ENCODE data around the gene MRTFB. TPM values are rescaled to one million over a fixed set of nuclear protein-coding genes. Genes with fewer than 3 reads are reported as not detected.

The MRTFB gene
- total RNA-seq, 1 donor from 2014 or later = 77.5 TPM

DNA sequence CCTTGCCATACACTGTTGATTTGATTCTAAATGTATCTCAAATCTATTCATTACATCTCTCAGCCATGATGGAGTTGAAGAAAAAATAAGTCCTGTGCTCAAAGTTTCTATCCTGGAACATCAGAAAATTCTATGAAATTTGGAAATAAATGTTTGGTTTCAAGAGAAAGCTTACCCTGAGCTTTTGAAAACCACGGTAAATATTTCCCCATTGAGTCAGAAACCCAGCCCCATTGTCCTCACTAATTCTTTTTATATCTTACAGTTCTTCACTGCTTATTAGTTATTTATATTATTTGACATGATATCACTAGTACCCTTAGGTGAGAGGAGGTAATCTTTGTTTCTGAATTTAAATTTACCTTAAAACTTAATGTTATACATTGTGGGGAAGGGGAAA, 128.5 kb downstream of the MRTFB start:
- no peak overlapping the region for H3K4me3 Mint-ChIP-seq
- H3K4me1 Mint-ChIP-seq = peaks cover 24% of the 10 kb centered on the region
- H3K36me3 Mint-ChIP-seq = peaks cover 15% of the 10 kb centered on the region
- H3K9me3 Mint-ChIP-seq = peaks cover 18% of the 10 kb centered on the region
- H3K27me3 Mint-ChIP-seq (ENCODE audit: low read depth) = no peaks in the 10 kb centered on the region
- TF ChIP-seq, protein P1, sequence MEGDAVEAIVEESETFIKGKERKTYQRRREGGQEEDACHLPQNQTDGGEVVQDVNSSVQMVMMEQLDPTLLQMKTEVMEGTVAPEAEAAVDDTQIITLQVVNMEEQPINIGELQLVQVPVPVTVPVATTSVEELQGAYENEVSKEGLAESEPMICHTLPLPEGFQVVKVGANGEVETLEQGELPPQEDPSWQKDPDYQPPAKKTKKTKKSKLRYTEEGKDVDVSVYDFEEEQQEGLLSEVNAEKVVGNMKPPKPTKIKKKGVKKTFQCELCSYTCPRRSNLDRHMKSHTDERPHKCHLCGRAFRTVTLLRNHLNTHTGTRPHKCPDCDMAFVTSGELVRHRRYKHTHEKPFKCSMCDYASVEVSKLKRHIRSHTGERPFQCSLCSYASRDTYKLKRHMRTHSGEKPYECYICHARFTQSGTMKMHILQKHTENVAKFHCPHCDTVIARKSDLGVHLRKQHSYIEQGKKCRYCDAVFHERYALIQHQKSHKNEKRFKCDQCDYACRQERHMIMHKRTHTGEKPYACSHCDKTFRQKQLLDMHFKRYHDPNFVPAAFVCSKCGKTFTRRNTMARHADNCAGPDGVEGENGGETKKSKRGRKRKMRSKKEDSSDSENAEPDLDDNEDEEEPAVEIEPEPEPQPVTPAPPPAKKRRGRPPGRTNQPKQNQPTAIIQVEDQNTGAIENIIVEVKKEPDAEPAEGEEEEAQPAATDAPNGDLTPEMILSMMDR (IDR thresholded peaks at IDR 0.05; ENCODE audit: unreplicated experiment) = no peak
- no peak overlapping the region for H3K27ac Mint-ChIP-seq
- DNase-seq (ENCODE audit: low spot score in 2 of 2, unreplicated experiment in 2 of 2) = no peak

DNA sequence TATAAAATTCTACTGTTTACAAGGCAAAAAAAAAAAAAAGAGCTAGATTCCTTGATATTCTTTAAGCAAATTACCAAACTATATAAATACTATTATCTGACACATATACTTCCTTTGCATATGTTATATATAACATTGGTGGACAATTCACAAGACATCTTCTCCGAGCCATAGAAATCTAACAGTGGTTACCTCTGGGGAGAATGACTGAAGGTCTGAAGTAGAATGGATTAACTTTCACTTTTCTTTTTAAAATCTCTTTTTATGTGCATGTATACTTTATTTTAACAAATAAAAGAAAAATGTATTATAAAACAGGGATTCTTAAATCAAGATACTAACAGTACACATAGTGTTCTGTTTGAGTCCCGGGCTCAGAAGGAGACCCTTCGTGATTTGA, 131.0 kb downstream of the MRTFB start:
- no peak for DNase-seq (ENCODE audit: low spot score in 2 of 2, unreplicated experiment in 2 of 2)
- TF ChIP-seq, protein P1 (IDR thresholded peaks at IDR 0.05; ENCODE audit: unreplicated experiment) = no peak
- no peak overlapping the region for H3K27ac Mint-ChIP-seq
- peaks cover 9% of the 10 kb centered on the region for H3K4me1 Mint-ChIP-seq
- H3K4me3 Mint-ChIP-seq = no peak overlapping the region
- peaks cover 18% of the 10 kb centered on the region for H3K9me3 Mint-ChIP-seq
- peaks cover 15% of the 10 kb centered on the region for H3K36me3 Mint-ChIP-seq
- no peaks in the 10 kb centered on the region for H3K27me3 Mint-ChIP-seq (ENCODE audit: low read depth)

DNA sequence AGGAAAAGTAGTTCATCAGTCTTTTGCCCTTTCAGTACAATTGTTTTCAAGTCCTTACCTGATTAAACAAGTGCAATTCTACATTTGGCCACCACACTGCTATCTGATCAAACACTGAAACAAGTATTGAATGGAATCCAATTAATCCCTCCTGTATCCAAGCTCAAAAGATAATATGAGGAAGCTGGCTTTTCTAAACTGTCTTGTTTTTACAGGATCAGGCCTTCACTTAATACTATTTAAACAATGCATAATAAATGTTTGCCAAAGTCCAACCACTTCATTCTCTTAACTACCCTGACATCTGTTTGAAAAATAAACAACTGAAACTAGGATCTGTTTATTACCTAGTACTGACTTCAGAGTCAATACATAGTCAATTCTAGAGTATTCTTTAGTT, 131.6 kb downstream of the MRTFB start:
- Mint-ChIP-seq H3K4me3 (no peak overlapping the region), H3K4me1 (peaks cover 8% of the 10 kb centered on the region), H3K27ac (peak overlapping the region; percentile 43), H3K27me3 (ENCODE audit: low read depth) (no peaks in the 10 kb centered on the region), H3K36me3 (peaks cover 15% of the 10 kb centered on the region), H3K9me3 (peaks cover 16% of the 10 kb centered on the region)
- TF ChIP-seq, protein P1 (IDR thresholded peaks at IDR 0.05; ENCODE audit: unreplicated experiment) = peak; percentile 45
- no peak for DNase-seq (ENCODE audit: low spot score in 2 of 2, unreplicated experiment in 2 of 2)

DNA sequence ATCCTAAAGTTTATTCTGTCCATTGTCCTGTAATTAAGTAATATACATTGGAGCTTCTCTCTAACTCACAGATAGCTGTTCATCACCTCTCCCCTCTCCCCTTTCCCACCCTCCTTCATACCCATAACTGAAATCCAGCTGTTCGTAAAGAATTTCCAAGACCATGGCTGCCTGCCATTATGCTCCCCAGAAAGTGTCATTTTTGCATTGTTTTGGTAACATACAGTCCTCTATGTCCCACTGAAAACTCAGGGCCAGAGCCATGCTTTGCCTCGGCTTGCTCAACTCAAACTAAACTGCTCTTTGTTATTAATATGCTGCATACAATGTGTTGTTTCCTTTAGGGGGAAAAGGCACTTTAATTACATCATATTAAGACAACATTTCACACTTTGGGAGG, 132.0 kb downstream of the MRTFB start:
- peak overlapping the region; percentile 43 for H3K27ac Mint-ChIP-seq
- H3K36me3 Mint-ChIP-seq = peaks cover 15% of the 10 kb centered on the region
- TF ChIP-seq, protein P1 (IDR thresholded peaks at IDR 0.05; ENCODE audit: unreplicated experiment) = no peak

DNA sequence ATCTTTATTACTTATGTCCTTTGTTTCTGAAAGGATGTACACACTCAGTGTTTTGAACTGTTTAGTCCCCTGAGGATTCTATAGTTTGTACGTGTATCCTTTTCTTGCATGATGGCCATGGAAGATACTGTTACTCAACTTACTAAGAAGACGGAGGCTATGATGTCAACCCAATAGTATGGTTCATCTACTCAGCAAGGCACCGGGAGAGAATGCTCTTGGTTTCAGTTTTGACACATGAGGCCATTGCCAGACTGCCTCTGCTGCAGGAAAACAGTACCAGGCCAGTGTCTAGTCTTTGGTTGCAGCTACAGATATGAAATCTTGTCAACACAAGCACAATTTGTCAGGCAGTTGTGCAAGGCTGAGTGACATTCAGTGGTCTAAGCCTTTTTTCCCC, 134.5 kb downstream of the MRTFB start:
- Mint-ChIP-seq H3K36me3 (peaks cover 3% of the 10 kb centered on the region), H3K4me1 (peaks cover 8% of the 10 kb centered on the region), H3K27ac (no peak overlapping the region), H3K9me3 (no peaks in the 10 kb centered on the region), H3K27me3 (ENCODE audit: low read depth) (no peaks in the 10 kb centered on the region), H3K4me3 (no peak overlapping the region)
- TF ChIP-seq, protein P1 (IDR thresholded peaks at IDR 0.05; ENCODE audit: unreplicated experiment) = no peak
- no peak for DNase-seq (ENCODE audit: low spot score in 2 of 2, unreplicated experiment in 2 of 2)

More for the DNA sequence above, 132.0 kb downstream of the MRTFB start:
- H3K9me3 Mint-ChIP-seq = peaks cover 12% of the 10 kb centered on the region
- peaks cover 8% of the 10 kb centered on the region for H3K4me1 Mint-ChIP-seq
- no peaks in the 10 kb centered on the region for H3K27me3 Mint-ChIP-seq (ENCODE audit: low read depth)
- H3K4me3 Mint-ChIP-seq = no peak overlapping the region
- no peak for DNase-seq (ENCODE audit: low spot score in 2 of 2, unreplicated experiment in 2 of 2)
